Breast epithelium (tissue), 4 donors: ENCODE data around the gene GID4. TPM values are rescaled to one million over a fixed set of nuclear protein-coding genes. Genes with fewer than 3 reads are reported as not detected.

Source experiments
- DNase-seq, 2 donors: peaks; one replicate each; pipeline ENCODE4 v3.0.0-alpha.2; 2019; ENCODE audit warnings: low spot score in 2 of 2
- H3K27ac ChIP-seq, 2 donors: fragments of 200-600 bp; sonication (generic) in 1 of 2; one replicate each; pipeline ENCODE4 v1.5.1; 2016 to 2019; ENCODE audit warnings: mild to moderate bottlenecking in 1 of 2
- H3K27me3 ChIP-seq, 2 donors: fragments of 200-600 bp; sonication (generic) in 1 of 2; one replicate each; pipeline versions ENCODE4 v1.5.1 to v1.6.0; 2017 to 2019; ENCODE audit warnings: control low read depth in 1 of 2, mild to moderate bottlenecking in 1 of 2
- H3K36me3 ChIP-seq: fragments of 200-600 bp; one replicate; pipeline ENCODE4 v1.5.1; 2019
- H3K4me1 ChIP-seq, 2 donors: fragments of 200-600 bp; sonication (generic); one replicate each; pipeline ENCODE4 v1.5.1; 2016 to 2019; ENCODE audit warnings: control low read depth in 1 of 2
- H3K4me3 ChIP-seq, 3 donors: fragments of 200-600 bp; sonication (generic); 1 replicate in 2 of 3; 2 replicates in 1 of 3; pipeline ENCODE4 v1.5.1; 2016 to 2019; ENCODE audit warnings: mild to moderate bottlenecking in 3 of 3, moderate library complexity in 2 of 3
- H3K9me3 ChIP-seq, 2 donors: fragments of 200-600 bp; sonication (generic) in 1 of 2; one replicate each; pipeline ENCODE4 v1.5.1; 2016 to 2019; ENCODE audit warnings: control low read depth in 1 of 2
- POLR2A ChIP-seq: fragments of 450-650 bp; IDR thresholded peaks from one replicate; pipeline ENCODE4 v1.6.1; 2016; ENCODE audit warnings: antibody characterized with exemption, mild to moderate bottlenecking, moderate library complexity
- POLR2AphosphoS5 ChIP-seq, 3 donors: sonication (generic); formaldehyde crosslinking; IDR thresholded peaks; one replicate each; pipeline ENCODE4 v1.6.1; 2017; ENCODE audit warnings: antibody characterized with exemption in 3 of 3
- intact Hi-C: fragments of 100-400 bp; cut with DNase I; formaldehyde crosslinking; loops from one replicate; pipeline ENCODE4 v1.15.1; 2023; ENCODE audit warnings: low total_unique reads
- total RNA-seq, 3 donors: library from RNA; depleted of rRNA; stranded (reverse); fragments of >200 nt; gene quantifications; one replicate each; pipeline ENCODE4 v1.1.0, GENCODE V29; 2016
- TF ChIP-seq, protein P1 (sequence below), 3 donors: fragments of 450-650 bp; IDR thresholded peaks; one replicate each; pipeline ENCODE4 v1.5.1; 2016 to 2017; ENCODE audit warnings: antibody characterized with exemption in 3 of 3, mild to moderate bottlenecking in 3 of 3, moderate library complexity in 3 of 3

The GID4 gene
- total RNA-seq, 3 donors from 2014 or later = 11.1 to 23.8 (median 12.1) TPM

DNA sequence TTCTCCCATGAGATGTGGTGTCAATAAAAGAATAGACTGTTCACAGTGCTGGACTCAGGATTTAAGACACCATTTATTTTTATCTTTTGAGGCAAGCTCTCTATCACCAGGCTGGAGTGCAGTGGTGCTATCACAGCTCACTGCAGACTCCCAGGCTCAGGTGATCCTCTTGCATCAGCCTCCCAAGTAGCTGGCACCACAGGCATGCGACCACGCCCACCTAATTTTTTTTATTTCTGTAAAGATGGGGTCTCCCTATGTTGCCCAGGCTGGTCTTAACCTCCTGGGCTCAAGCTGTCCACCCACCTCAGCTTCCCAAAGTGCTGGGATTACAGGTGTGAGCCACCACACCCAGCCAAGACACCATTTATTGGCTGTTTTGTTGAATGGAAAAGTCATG is 29.9 kb downstream of the GID4 start:
- Histone ChIP-seq H3K36me3 (no peaks in the 10 kb centered on the region), H3K27me3 (no peaks in the 10 kb centered on the region), H3K4me3 (no peak overlapping the region), H3K27ac (no peak overlapping the region), H3K9me3 (no peaks in the 10 kb centered on the region), H3K4me1 (no peaks in the 10 kb centered on the region)
- DNase-seq = no peak
- intact Hi-C loops = no loop called here
- TF ChIP-seq POLR2AphosphoS5 (IDR thresholded peaks at IDR 0.05) (no peak), POLR2A (no peak)
- TF ChIP-seq, protein P1, sequence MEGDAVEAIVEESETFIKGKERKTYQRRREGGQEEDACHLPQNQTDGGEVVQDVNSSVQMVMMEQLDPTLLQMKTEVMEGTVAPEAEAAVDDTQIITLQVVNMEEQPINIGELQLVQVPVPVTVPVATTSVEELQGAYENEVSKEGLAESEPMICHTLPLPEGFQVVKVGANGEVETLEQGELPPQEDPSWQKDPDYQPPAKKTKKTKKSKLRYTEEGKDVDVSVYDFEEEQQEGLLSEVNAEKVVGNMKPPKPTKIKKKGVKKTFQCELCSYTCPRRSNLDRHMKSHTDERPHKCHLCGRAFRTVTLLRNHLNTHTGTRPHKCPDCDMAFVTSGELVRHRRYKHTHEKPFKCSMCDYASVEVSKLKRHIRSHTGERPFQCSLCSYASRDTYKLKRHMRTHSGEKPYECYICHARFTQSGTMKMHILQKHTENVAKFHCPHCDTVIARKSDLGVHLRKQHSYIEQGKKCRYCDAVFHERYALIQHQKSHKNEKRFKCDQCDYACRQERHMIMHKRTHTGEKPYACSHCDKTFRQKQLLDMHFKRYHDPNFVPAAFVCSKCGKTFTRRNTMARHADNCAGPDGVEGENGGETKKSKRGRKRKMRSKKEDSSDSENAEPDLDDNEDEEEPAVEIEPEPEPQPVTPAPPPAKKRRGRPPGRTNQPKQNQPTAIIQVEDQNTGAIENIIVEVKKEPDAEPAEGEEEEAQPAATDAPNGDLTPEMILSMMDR (IDR thresholded peaks at IDR 0.05) = no peak

DNA sequence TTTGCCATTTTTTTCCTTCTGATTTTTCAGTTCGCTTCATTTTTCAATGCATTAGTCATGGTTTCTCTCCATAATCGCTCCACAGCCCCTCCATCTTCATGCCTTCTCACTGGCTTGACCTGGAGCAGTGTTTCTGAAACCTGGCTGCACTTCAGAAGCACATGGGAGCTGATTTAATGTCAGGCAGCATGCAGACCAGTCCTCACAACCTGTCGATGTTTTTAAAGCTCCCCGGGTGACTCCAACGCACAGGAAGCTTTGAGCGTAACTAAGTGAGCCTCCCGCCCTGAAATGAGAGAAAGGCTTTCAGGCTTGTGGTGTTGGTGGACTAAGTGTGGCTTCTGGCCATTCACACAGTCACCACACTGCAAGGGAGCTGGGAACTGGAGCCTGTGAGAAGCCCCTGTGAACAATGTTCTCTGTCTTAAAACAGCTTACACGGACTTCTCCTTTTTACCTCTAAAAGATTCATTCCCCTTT is 31.7 kb downstream of the GID4 start:
- Histone ChIP-seq H3K27me3 (no peaks in the 10 kb centered on the region), H3K4me1 (no peaks in the 10 kb centered on the region), H3K4me3 (peak overlapping the region in 2 of 3 donors; percentile 18 to 29), H3K27ac (no peak overlapping the region), H3K36me3 (no peaks in the 10 kb centered on the region), H3K9me3 (no peaks in the 10 kb centered on the region)
- no peak for TF ChIP-seq POLR2AphosphoS5 (IDR thresholded peaks at IDR 0.05)
- TF ChIP-seq, protein P1 (IDR thresholded peaks at IDR 0.05) = no peak
- no peak for TF ChIP-seq POLR2A
- DNase-seq = no peak
- intact Hi-C loops = loop anchor here (10.0 kb wide), 1 partner anchor 526 kb away; no protein-coding TSS in a partner anchor

DNA sequence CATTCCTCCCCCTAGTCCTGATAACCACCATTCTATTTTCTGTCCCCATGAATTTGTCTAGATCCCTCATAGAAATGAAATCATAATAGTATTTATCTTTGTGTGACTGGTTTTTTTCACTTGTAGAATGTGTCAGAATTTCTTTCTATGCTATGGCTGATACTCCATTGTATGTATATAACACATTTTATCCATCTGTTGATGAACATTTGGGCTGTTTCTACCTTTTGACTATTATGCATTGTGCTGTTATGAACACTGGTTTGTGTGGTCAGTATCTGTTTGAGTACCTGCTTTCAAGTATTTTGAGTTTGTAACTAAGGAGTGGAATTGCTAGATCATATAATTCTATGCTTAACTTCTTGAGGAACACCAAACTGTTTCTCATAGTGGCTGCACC is 32.5 kb downstream of the GID4 start:
- DNase-seq = no peak
- no peaks in the 10 kb centered on the region for H3K4me1 ChIP-seq
- intact Hi-C loops = loop anchor here (10.0 kb wide), 1 partner anchor 527 kb away; no protein-coding TSS in a partner anchor
- H3K9me3 ChIP-seq = no peaks in the 10 kb centered on the region
- H3K4me3 ChIP-seq = no peak overlapping the region
- no peak overlapping the region for H3K27ac ChIP-seq
- TF ChIP-seq, protein P1 (IDR thresholded peaks at IDR 0.05) = no peak
- TF ChIP-seq POLR2AphosphoS5 (IDR thresholded peaks at IDR 0.05) (no peak), POLR2A (no peak)
- H3K27me3 ChIP-seq = no peaks in the 10 kb centered on the region
- no peaks in the 10 kb centered on the region for H3K36me3 ChIP-seq

DNA sequence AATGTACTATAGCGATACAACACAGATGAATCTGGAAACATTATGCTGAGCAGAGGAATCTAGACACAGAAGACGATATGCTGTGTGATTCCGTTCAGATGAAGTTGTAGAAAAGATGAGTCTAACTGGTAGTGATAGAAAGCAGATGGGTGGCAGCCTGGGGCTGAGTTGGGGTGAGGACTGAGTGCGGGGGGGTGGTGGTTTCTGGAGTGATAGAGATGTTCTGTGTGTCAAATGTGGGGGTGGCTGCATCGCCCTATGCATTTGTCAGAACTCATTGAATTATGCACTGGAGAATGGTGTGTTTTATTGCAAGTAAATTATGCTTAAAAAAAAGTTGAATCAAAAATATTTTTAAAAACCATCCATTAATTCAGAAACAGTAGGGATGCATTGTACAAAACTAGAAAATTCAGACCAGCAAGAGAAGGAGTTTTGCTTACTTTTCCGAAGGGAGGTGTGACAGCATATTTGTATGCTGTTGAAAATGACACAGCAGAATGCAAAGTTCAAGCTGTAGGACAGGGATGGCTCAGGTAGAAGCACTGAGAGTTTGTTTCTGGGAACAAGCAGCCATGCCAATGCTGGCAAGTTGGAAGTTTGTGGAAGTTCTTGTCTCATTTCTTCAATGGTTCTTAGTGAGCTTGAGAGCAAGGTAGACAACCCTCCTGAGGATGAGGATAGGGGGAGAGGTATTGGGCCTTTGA is 35.5 kb downstream of the GID4 start:
- no peaks in the 10 kb centered on the region for H3K36me3 ChIP-seq
- H3K4me1 ChIP-seq = no peaks in the 10 kb centered on the region
- intact Hi-C loops = loop anchor here (10.0 kb wide), 1 partner anchor 530 kb away; no protein-coding TSS in a partner anchor
- TF ChIP-seq POLR2A (no peak), POLR2AphosphoS5 (IDR thresholded peaks at IDR 0.05) (no peak)
- no peaks in the 10 kb centered on the region for H3K27me3 ChIP-seq
- H3K4me3 ChIP-seq = no peak overlapping the region
- no peak for DNase-seq
- H3K9me3 ChIP-seq = no peaks in the 10 kb centered on the region
- H3K27ac ChIP-seq = no peak overlapping the region

DNA sequence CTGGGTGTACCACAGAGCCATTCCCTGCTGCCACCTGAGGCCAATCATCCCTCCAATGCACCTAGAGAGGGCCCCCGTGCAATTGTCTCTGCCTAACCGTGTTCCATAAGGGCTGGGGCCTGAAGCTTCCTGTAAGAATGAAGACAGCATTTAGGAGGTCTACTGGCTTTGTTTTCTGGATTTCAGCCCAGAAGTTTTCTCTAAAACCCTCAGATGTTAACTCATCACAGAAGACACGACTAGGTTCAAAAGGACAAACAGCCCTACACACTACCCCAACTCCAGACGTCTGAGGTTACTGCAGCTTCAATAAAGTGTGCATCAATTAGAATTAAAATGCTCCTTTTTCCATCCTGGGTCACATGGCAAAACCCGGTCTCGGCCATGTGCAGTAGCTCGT is 37.7 kb downstream of the GID4 start:
- Histone ChIP-seq H3K4me1 (no peaks in the 10 kb centered on the region), H3K4me3 (no peak overlapping the region), H3K27me3 (no peaks in the 10 kb centered on the region), H3K27ac (no peak overlapping the region), H3K9me3 (no peaks in the 10 kb centered on the region), H3K36me3 (no peaks in the 10 kb centered on the region)
- TF ChIP-seq POLR2A (no peak), POLR2AphosphoS5 (IDR thresholded peaks at IDR 0.05) (no peak)
- TF ChIP-seq, protein P1 (IDR thresholded peaks at IDR 0.05) = no peak
- no peak for DNase-seq
- intact Hi-C loops = loop anchor here (10.0 kb wide), 1 partner anchor 532 kb away; no protein-coding TSS in a partner anchor
